NCI-H1092 treated with DMSO at 0.1 percent for 48 hours (cell line): ENCODE results near the gene CREBBP.

Source experiments
- DNase-seq: peaks from one replicate; lab custom pipeline; 2025; lab: John Stamatoyannopoulos, UW

Gene CREBBP

GRCh38 chr16:3856367-3857141 lies 24.0 kb downstream of the CREBBP start:
- DNase-seq: no peak

- DNase-seq: no peak
Measured at GRCh38 chr16:3854750-3855541, 25.6 kb downstream of the CREBBP start.

GRCh38 chr16:3850544-3850899 lies 30.0 kb downstream of the CREBBP start:
- DNase-seq: no peak

GRCh38 chr16:3849751-3850543 lies 30.6 kb downstream of the CREBBP start:
- no peak for DNase-seq

GRCh38 chr16:3846595-3847091 lies 33.9 kb downstream of the CREBBP start:
- no peak for DNase-seq

GRCh38 chr16:3846087-3846486 lies 34.4 kb downstream of the CREBBP start:
- DNase-seq: no peak

- no peak for DNase-seq
Measured at GRCh38 chr16:3842994-3843393, 37.5 kb downstream of the CREBBP start.

GRCh38 chr16:3841729-3842508 lies 38.6 kb downstream of the CREBBP start:
- DNase-seq: no peak

GRCh38 chr16:3839402-3840184 lies 40.9 kb downstream of the CREBBP start:
- no peak for DNase-seq

GRCh38 chr16:3838600-3839401 lies 41.7 kb downstream of the CREBBP start:
- DNase-seq: no peak

GRCh38 chr16:3837851-3838586 lies 42.5 kb downstream of the CREBBP start:
- no peak for DNase-seq

- DNase-seq: no peak
Measured at GRCh38 chr16:3836641-3837040, 43.9 kb downstream of the CREBBP start.

- no peak for DNase-seq
Measured at GRCh38 chr16:3835089-3835602, 45.4 kb downstream of the CREBBP start.

- no peak for DNase-seq
Measured at GRCh38 chr16:3832668-3833067, 47.8 kb downstream of the CREBBP start.

- DNase-seq: no peak
Measured at GRCh38 chr16:3830625-3831254, 49.8 kb downstream of the CREBBP start.

- DNase-seq: no peak
Measured at GRCh38 chr16:3829631-3830536, 50.6 kb downstream of the CREBBP start.

GRCh38 chr16:3825940-3826339 lies 54.6 kb downstream of the CREBBP start:
- no peak for DNase-seq
